ENCODE results near the gene DAPK1.

DAPK1 gene

DNA sequence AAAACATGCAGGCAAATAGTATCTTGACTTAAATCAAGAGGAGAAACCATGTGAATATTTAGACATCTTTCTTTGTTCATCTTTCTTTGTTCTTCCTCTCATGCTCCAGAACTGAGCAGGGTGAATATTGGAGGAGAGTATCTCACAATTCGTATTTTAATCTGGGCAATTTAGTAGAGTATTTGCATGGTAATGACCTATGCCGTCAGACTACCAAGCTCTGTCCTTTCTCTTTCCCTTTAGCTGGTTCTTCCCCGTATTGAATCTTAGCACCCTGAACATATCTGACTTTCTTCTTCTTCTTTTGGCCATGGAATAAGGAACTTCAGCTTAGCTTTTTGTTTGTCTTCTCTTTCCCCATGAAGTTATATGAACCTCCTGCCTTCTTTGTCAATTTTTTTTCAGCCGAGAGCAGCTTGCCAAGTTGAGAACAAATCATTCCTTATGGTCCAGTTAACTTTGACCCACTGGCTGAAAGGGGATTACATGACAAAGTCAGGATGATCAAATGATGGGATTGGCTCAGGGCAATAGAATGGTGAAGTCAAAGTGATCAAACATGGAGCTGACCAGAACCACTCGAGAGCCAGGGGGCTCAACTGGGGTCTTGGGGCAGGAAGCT, 95.8 kb downstream of the DAPK1 start:
- DNase-seq (ENCODE audit: low read depth in 2 of 2): no peak

DNA sequence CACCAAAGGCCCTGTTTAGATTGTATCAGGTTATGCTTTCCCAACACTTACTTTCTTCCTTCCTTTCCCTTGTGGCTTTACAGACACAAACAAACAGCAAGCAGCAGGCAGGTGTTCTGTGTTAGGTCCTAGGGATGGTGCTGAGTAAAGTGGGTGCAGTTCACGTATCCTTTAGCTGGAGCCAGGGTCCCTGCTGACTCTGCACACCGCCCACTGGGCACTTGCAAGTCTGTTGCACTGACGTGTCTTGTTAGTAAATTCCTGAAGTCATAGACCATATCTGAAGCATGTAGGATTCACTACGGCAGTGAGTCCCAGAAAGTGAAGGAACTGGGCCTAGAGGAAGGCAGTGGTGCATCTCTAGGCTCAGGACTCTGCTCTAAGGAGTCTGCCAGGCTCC, 96.5 kb downstream of the DAPK1 start:
- no peak for DNase-seq (ENCODE audit: low read depth in 2 of 2)

DNA sequence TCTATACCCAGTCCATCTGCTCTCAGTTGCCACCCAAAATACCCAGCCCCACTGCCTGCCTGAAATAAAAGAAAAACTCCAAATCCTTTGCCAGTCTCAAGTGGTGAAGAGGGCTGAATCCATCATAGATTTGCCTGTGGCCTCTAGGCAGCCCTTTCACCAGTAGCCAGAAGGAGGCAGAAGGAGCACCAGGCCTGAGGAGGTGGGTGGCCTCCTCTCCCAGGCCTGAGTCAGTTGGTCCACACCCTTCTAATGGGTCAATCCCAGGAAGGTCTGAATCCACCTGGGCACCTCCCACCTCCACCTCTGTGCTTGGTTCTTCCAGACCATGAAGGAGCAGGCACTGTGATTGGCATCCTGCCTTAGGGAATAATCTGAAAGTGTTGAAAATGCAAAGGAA, 97.0 kb downstream of the DAPK1 start:
- no peak for DNase-seq (ENCODE audit: low read depth in 2 of 2)

DNA sequence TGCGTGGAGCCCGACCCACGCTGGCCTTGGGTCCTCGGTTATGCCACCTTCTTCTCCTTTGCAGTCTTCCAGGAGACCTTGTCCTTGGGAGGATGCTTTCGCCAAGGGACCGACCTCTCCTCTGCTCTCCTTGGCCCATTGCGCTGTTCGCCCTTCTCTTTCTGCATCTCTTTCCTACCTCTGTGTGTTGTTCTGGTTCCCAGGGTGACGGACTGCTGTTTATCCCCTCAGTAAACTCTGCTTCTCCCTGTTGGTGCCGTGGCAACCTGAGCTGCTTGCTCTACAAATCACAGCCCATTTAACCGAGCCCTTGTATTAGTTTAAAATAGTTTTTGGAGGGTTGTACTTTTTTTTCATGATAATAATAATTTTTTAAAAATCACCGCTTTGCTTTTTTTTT, 97.9 kb downstream of the DAPK1 start:
- DNase-seq (ENCODE audit: low read depth in 2 of 2): no peak

DNA sequence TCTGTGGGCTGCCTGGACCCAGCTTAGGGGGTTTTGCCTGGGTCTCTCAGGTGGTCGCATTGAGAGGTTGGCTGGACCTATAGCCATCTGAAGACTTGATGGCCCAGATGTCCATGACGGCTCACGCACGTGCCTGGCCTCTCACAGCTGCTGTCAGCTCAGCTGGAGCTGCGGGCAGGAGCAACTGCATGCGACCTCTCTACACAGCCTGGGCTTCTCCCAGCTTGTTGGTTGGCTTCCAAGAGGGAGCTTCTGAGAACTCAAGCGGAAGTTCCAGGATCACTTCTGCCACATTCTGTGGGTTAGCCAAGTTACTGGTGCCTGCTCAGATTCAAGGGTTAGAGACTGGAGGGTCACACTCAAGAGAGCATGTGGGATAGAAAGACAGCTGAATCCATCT, 99.2 kb downstream of the DAPK1 start:
- no peak for DNase-seq (ENCODE audit: low read depth in 2 of 2)

DNA sequence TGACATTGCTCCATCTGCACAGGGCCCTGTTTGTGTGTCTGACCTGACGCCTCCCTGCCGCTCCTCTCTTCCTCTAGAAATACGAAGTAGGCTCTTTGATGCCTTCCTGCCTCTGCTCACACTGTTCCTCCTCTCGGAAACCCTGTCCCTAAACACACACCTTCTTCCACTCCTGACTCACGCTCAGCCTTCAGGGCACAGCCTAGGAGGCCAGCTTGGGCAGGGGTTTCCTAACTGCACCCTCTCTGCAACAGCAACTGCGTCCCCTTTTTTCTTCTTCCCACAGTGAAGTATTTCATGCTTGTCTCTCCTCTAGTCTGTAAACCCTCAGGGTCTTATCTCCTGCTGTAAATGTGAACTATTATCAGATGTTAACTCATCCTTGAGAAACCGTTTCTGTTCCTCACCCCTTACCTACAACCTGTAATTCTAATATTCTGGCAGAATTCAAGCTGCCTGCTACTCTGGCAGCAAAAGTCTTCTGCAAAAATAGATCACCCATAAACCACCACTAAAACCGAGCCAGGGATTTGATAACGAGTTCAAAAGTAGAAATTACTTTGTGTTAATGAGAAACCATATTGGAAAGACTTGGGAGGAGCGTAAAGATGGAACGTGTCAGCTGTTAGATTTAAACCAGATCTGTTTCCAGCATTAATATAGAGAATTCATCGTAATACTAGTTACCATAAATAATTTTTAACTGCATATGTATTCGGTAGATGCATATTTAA, 100.2 kb downstream of the DAPK1 start:
- DNase-seq (ENCODE audit: low read depth in 2 of 2): no peak

DNA sequence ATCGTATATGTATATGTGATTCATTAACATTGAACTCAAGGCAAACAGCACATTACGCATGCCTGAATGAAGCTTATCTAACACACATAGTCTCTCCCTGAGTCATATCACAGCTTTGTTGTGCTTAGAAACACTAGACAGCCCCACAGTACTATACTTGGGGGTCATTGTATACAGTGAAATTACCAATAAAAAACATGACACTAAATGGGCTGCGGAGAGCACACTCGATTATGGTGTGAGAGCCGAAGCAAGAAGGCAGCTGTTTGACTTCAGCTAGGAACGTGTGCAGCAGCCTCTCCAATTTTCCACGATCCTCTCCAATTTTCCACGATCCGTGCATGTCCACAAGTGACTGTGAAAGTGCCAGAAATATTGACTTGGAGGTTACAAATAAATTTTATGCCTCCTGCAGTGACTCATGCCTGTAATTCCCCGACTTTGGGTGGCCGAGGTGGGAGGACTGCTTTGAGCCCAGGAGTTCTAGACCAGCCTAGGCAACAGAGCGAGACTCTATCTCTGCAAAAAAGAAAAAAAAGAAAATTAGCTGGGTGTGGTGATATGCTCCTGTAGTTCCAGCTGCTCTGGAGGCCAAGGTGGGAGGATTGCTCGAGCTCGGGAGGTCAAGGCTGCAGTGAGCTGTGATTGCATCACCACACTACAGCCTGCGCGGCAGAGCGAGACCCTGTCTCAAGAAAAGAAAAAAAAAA, 102.4 kb downstream of the DAPK1 start:
- DNase-seq (ENCODE audit: low read depth in 2 of 2): no peak

DNA sequence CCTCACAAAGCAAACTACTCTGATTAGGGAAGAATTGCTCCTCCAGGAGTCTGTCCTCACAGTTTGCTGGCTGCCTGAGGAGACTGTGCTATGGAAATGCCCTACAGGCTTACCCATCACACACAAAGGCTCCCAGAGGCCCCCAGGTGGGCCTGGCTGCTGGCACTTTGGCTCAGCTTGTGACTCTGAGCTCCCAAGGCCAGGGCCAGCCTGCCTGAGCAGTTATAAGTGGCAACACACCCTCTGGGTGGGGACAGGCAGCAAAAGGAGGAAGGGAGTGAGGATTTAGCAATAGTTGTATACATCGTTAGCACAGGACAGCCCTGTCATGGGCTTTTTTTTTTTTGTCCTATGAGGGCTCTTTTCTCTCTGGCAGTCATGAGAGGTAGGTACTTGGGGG, 103.5 kb downstream of the DAPK1 start:
- no peak for DNase-seq (ENCODE audit: low read depth in 2 of 2)

DNA sequence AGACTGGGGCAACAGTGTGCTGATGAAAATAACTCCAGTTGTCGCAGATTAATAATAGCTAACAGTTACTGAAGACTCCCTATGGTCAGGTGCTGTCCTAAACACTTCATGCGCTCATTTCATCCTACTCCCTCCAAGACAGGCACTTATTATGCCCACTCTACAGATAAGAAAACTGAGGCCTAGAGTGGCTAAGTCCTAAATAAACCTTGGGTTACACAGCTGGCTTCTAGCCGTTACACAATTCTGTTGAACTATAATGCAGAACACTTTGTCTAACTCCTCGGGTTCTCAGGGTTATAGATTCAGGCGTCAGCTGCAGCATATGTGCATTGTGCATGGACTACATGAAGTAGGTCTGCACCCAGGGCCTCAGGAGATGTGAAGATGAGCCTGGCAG, 103.9 kb downstream of the DAPK1 start:
- DNase-seq (ENCODE audit: low read depth in 2 of 2): no peak

DNA sequence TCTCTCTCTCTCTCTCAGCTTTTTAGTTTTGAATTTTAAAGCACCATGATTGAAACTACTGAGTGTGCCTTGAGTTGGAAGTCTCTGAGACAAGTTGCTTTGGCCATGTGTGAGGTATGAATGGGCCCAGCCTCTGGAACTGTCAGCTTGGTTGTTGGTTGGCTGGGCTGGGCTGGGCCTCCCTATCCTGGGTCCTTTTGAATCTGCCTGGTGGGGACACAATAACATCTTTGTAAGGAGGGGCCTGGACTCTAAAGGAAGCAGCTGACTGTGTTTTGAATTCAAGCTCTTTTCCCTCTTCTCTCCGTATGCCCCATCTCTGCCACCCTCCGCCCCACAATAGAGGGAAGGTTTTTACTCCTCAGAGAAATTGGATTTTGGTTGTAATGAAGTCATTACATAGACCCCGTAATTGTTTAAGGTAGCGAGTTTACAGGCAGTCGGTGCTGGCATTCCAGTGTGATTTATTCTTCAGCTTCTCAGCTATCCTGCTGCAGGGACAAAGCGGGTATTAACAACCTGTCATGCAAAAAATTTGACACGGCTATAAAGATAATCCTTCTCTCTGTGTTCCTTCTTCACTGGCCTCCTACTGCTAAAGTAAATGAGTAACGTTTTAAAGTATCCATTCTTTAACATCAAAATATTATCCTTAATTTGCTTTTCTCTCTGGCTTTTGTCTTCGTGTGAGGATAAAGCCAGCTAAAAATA, 105.4 kb downstream of the DAPK1 start:
- no peak for DNase-seq (ENCODE audit: low read depth in 2 of 2)

DNA sequence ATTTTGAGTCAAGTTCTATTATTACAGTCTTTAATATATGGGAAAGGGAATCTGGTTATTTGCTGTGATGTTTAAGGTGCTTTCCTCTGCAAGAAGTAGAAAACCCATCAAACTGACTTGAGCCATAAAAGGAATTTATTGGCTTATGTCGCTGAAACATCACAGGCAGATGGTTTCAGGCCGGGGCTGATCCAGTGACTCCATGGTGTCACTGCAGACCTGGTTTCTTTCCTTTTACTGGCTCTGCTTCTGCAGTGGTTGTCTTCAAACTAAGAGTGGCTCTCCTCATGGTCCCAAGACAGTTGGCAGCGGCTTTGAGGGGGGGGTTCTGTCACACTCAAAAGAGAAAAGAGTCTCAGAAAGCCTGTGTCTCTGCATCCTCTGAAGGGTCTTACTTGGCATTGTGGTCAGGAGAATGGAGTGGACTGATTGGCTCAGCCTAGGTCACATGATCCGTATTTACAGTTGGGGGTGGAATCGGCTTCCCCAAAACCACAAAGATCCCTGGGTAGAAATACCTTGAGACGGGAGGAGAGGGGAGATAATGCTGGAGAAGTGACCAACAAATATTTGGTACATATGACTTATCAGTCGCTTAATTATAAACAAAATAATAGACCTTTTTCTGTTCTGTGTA, 106.3 kb downstream of the DAPK1 start:
- no peak for DNase-seq (ENCODE audit: low read depth in 2 of 2)

DNA sequence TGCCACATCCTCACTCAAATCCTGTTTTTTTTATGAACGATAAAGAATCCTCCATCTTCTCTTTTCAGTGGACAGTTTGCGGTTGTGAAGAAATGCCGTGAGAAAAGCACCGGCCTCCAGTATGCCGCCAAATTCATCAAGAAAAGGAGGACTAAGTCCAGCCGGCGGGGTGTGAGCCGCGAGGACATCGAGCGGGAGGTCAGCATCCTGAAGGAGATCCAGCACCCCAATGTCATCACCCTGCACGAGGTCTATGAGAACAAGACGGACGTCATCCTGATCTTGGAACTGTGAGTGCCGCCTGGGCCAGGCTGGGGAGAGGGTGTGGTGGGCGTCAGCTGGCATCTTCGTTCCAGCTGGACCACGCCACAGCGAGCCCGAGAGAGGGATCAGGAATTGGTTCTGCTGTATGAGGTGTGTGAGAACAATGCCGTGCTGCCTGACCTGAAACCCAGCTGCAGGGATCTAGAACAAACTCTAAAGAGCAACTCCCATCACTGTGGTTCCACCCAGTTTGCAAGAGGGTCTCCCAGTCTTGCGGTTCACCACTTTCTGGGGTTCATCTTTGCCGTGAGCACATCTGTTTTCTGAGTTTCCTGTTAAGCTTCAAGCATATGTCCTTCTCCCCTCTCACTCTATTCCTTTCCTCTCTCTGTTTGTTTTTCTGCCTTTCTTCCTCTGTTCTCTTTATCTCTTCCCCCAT, 107.4 kb downstream of the DAPK1 start:
- DNase-seq (ENCODE audit: low read depth in 2 of 2): no peak

DNA sequence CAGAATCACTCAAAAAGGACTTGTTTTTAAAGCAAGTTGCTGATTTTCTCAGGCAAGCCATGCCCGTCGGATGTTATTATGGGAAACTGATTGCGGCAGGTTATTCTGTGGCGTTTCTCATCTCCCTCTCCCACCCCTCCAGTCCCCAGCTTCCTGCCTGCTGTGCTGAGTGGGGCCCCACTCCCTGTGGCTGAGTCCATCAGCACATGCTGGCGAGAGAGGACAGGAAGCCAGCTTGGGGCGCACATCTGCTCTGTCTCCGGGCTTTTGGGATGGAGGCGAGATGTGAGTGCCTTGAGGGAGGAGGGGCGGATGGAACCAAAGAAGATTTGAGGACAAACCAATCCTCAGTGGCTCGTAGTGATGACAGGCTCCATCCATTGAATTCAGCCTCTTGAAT, 108.0 kb downstream of the DAPK1 start:
- no peak for DNase-seq (ENCODE audit: low read depth in 2 of 2)

DNA sequence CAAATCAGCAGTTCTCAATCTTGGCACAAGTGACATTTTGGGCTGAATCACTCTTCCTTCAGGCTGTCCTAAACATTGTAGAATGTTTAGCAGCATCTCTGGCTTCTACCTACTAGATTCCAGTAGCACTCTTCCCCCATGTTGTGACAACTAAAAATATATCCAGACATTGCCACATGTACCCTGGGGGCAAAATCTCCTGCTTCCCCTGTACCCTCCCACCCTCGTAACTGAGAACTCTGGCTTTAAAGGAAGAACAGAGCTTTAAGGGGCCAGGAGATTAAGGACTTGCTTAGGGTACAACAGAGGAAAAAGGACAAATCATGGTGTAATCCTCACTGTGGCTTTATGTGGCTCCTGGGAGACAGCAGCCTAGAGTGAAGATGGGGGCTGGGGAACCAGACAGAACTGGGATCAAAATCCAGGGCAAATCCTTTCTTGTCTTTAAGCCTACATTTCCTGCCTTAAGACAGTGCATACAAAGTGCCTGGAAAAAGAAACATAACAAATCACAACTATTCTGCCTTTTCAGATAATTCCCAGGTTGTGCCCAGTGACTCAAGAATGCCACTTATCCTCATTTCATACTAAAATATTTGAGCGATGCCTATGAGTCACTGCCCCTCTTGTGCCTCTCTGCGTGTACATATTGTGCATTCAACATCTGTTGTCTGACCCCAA, 109.3 kb downstream of the DAPK1 start:
- DNase-seq (ENCODE audit: low read depth in 2 of 2): no peak

DNA sequence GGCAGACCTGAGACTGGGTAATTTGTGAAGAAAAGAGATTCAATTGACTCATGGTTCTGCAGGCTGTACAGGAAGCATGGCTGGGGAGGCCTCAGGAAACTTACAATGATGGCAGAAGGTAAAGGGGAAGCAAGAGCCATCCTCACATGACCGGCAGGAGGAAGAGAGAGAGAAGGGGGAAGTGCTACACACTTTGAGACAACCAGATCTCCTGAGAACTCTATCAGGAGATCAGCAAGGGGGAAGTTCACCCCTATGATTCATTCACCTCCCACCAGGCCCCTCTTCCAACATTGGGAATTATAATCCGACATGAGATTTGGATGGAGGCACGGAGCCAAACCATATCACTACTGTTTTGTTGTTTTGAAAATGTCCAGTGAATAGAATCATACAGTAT, 110.2 kb downstream of the DAPK1 start:
- DNase-seq (ENCODE audit: low read depth in 2 of 2): no peak

DNA sequence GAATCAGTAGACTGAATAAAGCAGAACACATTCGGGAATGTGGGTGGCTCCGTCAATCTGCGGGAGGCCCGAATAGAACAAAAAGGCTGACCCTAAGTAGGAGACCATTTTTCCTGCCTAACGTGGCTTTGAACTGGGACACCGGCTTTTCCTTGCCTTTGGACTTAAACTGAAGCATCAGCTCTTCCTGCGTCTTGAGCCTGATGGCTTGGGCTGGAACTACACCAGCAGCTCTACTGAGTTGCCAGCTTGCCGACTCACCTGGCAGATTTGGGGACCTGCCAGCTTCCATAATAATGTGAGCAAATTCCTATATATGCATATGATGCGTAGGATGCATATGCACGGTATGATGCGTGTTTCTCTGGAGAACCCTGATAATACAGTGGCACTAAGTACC, 111.3 kb downstream of the DAPK1 start:
- no peak for DNase-seq (ENCODE audit: low read depth in 2 of 2)

DNA sequence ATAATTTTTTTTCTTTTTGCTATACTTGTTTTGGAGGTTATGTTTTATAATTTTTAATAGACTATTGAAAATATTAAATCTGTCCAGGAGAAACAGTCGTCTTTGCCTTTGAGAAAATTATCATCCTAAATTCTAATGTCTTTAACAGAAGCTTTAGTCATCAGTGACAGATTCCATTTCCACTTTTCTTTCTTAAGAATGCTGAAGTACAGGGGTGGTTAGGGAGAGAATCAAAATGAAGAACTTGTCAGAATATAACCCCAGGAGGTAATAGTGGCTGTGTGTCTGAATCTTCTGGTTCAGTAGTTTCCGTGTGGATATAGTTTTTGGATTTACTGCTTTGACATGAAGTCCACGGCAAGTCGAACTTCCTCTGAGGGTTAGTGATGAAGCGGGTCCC, 111.8 kb downstream of the DAPK1 start:
- no peak for DNase-seq (ENCODE audit: low read depth in 2 of 2)

DNA sequence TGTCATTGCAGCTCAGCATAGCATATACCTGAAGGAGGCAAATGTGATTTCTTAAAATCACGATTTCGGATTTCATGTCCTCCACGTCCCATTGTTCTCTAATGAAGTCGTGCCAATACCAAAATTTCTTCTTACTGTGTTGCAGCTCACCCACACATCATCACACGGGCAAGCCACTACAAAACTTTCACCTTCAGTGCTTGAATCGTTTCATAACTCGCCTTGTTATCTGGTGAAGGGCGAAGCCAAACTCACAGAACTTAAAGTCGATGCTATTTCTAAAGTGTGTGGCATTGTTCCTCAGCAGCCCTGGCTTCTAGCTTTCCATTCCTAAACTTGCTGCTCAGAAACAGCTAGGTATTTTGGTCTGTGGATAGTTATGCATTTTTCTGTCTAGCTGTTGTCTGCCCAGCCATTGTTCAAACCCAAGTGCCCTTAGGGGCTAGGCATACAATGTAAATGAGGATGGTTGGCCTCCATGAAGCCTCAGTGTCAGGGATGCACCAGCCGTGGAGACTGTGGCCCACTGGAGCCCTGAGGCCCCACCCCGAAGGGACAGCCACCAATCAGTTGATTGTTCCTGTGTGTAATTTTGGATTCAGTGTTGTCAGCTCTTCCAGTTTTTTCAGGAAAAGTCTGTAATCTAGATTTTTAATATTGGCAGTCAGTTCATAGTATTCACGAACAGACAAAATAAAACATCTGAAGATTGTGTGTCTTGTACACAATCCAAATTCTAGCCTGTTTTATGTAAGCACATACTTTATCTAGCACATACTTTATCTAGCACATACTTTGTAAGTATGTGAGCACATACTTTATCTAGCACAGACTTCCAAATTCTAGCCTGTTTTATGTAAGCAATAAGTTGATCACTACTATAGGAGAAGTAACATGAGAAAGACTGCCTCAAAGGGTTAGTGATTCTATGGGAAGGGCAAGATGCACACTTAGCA, 112.8 kb downstream of the DAPK1 start:
- DNase-seq (ENCODE audit: low read depth in 2 of 2): no peak

DNA sequence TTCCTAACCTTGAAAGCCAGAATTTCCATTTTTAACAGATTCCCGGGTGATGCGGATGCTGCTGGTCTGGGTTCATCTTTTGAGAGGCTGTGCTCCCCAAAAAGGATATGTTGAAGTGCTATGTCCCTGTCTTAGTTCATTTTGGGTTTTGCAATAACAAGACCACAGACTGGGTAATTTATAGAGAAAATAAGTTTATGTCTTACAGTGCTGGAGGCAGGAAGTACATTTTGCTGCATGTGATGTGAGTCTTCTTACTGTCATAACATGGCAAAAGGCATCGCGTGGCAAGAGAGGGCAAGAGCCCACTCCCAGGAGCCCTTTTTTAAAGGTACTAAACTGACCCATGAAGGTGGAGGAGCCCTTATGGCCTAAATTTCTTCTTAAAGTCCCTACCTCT, 114.1 kb downstream of the DAPK1 start:
- no peak for DNase-seq (ENCODE audit: low read depth in 2 of 2)

DNA sequence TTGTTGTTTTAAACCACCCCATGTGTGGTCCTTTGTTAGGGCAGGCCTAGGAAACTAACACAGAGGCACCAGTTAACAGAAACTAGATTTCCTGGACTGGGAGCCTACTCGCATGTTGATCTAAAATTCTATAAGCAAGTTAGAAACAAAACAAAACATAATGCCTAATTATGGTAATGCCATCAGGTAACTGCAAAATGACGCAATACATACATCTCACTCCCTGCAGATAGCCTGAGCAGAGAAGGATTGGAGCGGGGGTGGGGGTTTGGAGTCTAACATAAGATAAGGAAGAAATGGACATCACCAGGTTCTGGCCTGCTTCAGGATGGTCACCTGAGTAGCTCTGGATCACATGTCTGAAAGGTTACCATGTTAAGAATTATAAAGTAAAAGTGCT, 114.9 kb downstream of the DAPK1 start:
- no peak for DNase-seq (ENCODE audit: low read depth in 2 of 2)
